Measurements from ENCODE around the gene SYT8.

The SYT8 gene

GRCh38 chr11:1832211-1832919, 2.4 kb upstream of the SYT8 start:
- H3K9me2 ChIP-seq (replicated peaks; ENCODE audit: insufficient read depth, low read length) = no peaks in the 10 kb centered on the region
- H3K4me2 ChIP-seq (ENCODE audit: low read depth, low read length) = no peak overlapping the region
- H4K20me1 ChIP-seq (ENCODE audit: insufficient read depth, low read length) = no peaks in the 10 kb centered on the region
- no peaks in the 10 kb centered on the region for H3K36me3 ChIP-seq (replicated peaks; ENCODE audit: insufficient read depth, low read length)
- TF ChIP-seq CTCF (IDR thresholded peaks at IDR 0.05; ENCODE audit: low read length) (peak; percentile 82), EZH2phosphoT487 (IDR thresholded peaks at IDR 0.05; ENCODE audit: low read length) (no peak)
- no peak overlapping the region for H2AFZ ChIP-seq (ENCODE audit: low read length)
- H3K4me1 ChIP-seq (ENCODE audit: low read length) = no peaks in the 10 kb centered on the region
- H3K9ac ChIP-seq (ENCODE audit: low read length) = no peak overlapping the region
- H3K27me3 ChIP-seq (replicated peaks; ENCODE audit: insufficient read depth, low read length) = peaks cover 99% of the 10 kb centered on the region
- no peaks in the 10 kb centered on the region for H3K79me2 ChIP-seq (ENCODE audit: low read length)
- H3K9me3 ChIP-seq (replicated peaks; ENCODE audit: insufficient read depth, low read length) = no peaks in the 10 kb centered on the region
- no peaks in the 10 kb centered on the region for H3F3A ChIP-seq (ENCODE audit: insufficient read depth, low read length)
- H3K4me3 ChIP-seq (ENCODE audit: low read length) = no peak overlapping the region
- H3K27ac ChIP-seq (ENCODE audit: low read length) = no peak overlapping the region
- peak; percentile 24 for DNase-seq

- Histone ChIP-seq H3K36me3 (replicated peaks; ENCODE audit: insufficient read depth, low read length) (no peaks in the 10 kb centered on the region), H4K20me1 (ENCODE audit: insufficient read depth, low read length) (no peaks in the 10 kb centered on the region), H3K4me3 (ENCODE audit: low read length) (no peak overlapping the region), H2AFZ (ENCODE audit: low read length) (no peak overlapping the region), H3K27me3 (replicated peaks; ENCODE audit: insufficient read depth, low read length) (peaks cover 96% of the 10 kb centered on the region), H3K9me3 (replicated peaks; ENCODE audit: insufficient read depth, low read length) (no peaks in the 10 kb centered on the region), H3K27ac (ENCODE audit: low read length) (no peak overlapping the region), H3F3A (ENCODE audit: insufficient read depth, low read length) (no peaks in the 10 kb centered on the region), H3K9ac (ENCODE audit: low read length) (no peak overlapping the region), H3K79me2 (ENCODE audit: low read length) (no peaks in the 10 kb centered on the region), H3K9me2 (replicated peaks; ENCODE audit: insufficient read depth, low read length) (no peaks in the 10 kb centered on the region), H3K4me2 (ENCODE audit: low read depth, low read length) (no peak overlapping the region), H3K4me1 (ENCODE audit: low read length) (no peaks in the 10 kb centered on the region)
- DNase-seq = no peak
- TF ChIP-seq EZH2phosphoT487 (IDR thresholded peaks at IDR 0.05; ENCODE audit: low read length) (no peak), EZH2 (optimal IDR thresholded peaks at IDR 0.05; ENCODE audit: low read depth, low read length) (peak; percentile 47)
These were observed 1.9 kb upstream of the SYT8 start for GRCh38 chr11:1832920-1833295.

GRCh38 chr11:1834062-1834610, 654 bp upstream of the SYT8 start:
- no peak overlapping the region for H3K27ac ChIP-seq (ENCODE audit: low read length)
- H3K36me3 ChIP-seq (replicated peaks; ENCODE audit: insufficient read depth, low read length) = no peaks in the 10 kb centered on the region
- H3K4me2 ChIP-seq (ENCODE audit: low read depth, low read length) = no peak overlapping the region
- no peaks in the 10 kb centered on the region for H3K4me1 ChIP-seq (ENCODE audit: low read length)
- TF ChIP-seq EZH2phosphoT487 (IDR thresholded peaks at IDR 0.05; ENCODE audit: low read length) (no peak), EZH2 (optimal IDR thresholded peaks at IDR 0.05; ENCODE audit: low read depth, low read length) (no peak), CTCF (IDR thresholded peaks at IDR 0.05; ENCODE audit: low read length) (no peak)
- no peaks in the 10 kb centered on the region for H3K9me3 ChIP-seq (replicated peaks; ENCODE audit: insufficient read depth, low read length)
- H3K79me2 ChIP-seq (ENCODE audit: low read length) = no peaks in the 10 kb centered on the region
- H3K9me2 ChIP-seq (replicated peaks; ENCODE audit: insufficient read depth, low read length) = no peaks in the 10 kb centered on the region
- no peak overlapping the region for H2AFZ ChIP-seq (ENCODE audit: low read length)
- peaks cover 84% of the 10 kb centered on the region for H3K27me3 ChIP-seq (replicated peaks; ENCODE audit: insufficient read depth, low read length)
- no peak for DNase-seq
- H3F3A ChIP-seq (ENCODE audit: insufficient read depth, low read length) = no peaks in the 10 kb centered on the region
- H3K4me3 ChIP-seq (ENCODE audit: low read length) = no peak overlapping the region
- H4K20me1 ChIP-seq (ENCODE audit: insufficient read depth, low read length) = no peaks in the 10 kb centered on the region
- H3K9ac ChIP-seq (ENCODE audit: low read length) = no peak overlapping the region

- no peaks in the 10 kb centered on the region for H3F3A ChIP-seq (ENCODE audit: insufficient read depth, low read length)
- no peak overlapping the region for H2AFZ ChIP-seq (ENCODE audit: low read length)
- DNase-seq = no peak
- no peaks in the 10 kb centered on the region for H3K9me2 ChIP-seq (replicated peaks; ENCODE audit: insufficient read depth, low read length)
- H3K4me2 ChIP-seq (ENCODE audit: low read depth, low read length) = no peak overlapping the region
- H3K79me2 ChIP-seq (ENCODE audit: low read length) = no peaks in the 10 kb centered on the region
- H3K36me3 ChIP-seq (replicated peaks; ENCODE audit: insufficient read depth, low read length) = no peaks in the 10 kb centered on the region
- H3K9me3 ChIP-seq (replicated peaks; ENCODE audit: insufficient read depth, low read length) = no peaks in the 10 kb centered on the region
- TF ChIP-seq CTCF (IDR thresholded peaks at IDR 0.05; ENCODE audit: low read length) (no peak), EZH2 (optimal IDR thresholded peaks at IDR 0.05; ENCODE audit: low read depth, low read length) (no peak), EZH2phosphoT487 (IDR thresholded peaks at IDR 0.05; ENCODE audit: low read length) (no peak)
- H3K4me3 ChIP-seq (ENCODE audit: low read length) = no peak overlapping the region
- peaks cover 69% of the 10 kb centered on the region for H3K27me3 ChIP-seq (replicated peaks; ENCODE audit: insufficient read depth, low read length)
- H4K20me1 ChIP-seq (ENCODE audit: insufficient read depth, low read length) = no peaks in the 10 kb centered on the region
- H3K27ac ChIP-seq (ENCODE audit: low read length) = no peak overlapping the region
- H3K9ac ChIP-seq (ENCODE audit: low read length) = no peak overlapping the region
- no peaks in the 10 kb centered on the region for H3K4me1 ChIP-seq (ENCODE audit: low read length)
These were observed 851 bp downstream of the SYT8 start for GRCh38 chr11:1835671-1836010.

Measured in MM.1S (cell line).